ENCODE measurements around the gene NFYC. TPM values are rescaled to one million over a fixed set of nuclear protein-coding genes. Genes with fewer than 3 reads are reported as not detected.

The NFYC gene
- total RNA-seq, 1 donor from 2014 or later: 101 TPM

DNA sequence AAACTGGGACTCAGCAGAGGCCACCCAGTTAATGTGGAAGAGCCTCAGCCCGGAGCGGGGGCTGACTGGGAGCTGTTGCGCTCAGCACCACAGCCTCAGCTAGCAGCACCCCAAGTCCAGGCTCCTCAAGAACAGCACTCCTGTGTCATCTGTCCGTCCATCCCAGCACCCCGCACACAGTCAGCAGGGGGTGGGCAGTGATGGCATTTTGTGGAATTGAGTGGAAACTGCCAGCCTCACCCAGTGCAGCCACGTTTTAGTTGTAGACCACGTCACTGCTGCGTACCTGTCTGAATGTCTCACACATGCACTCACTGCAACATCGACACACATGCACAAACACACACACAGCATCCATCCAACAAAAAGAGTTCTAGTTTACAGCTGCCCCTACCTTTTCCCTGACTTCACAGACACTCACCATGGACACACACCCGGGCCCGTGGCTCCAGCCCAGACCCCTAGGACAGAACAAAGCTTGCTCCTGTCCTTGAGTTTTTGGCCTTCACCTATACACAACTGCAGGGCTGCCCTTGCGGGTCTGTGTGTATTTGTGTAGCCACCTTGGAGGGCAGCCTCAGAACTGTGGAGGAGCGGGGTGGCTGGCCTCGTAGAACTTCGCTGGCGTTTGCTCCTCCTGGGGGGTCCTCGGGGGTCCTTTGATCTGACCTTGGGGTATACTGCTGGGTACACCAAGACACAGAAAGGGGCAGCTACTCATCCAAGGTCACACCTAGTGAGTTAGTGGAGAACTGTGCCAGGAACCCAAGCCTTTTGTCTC is 97.2 kb downstream of the NFYC start:
- H3K27me3 Mint-ChIP-seq (ENCODE audit: low read depth): peaks cover 27% of the 10 kb centered on the region

GRCh38 chr1:40789342-40789598 is 97.8 kb downstream of the NFYC start:
- peaks cover 26% of the 10 kb centered on the region for H3K27me3 Mint-ChIP-seq (ENCODE audit: low read depth)
- H3K27ac Mint-ChIP-seq: no peak overlapping the region
- H3K36me3 Mint-ChIP-seq: no peaks in the 10 kb centered on the region
- TF ChIP-seq CTCF (IDR thresholded peaks at IDR 0.05; ENCODE audit: unreplicated experiment): no peak
- no peak for DNase-seq (ENCODE audit: low spot score in 2 of 2, unreplicated experiment in 2 of 2)
- peaks cover 7% of the 10 kb centered on the region for H3K4me1 Mint-ChIP-seq
- no peaks in the 10 kb centered on the region for H3K9me3 Mint-ChIP-seq
- no peak overlapping the region for H3K4me3 Mint-ChIP-seq

More for the DNA sequence above, 97.2 kb downstream of the NFYC start:
- Mint-ChIP-seq H3K36me3 (no peaks in the 10 kb centered on the region), H3K27ac (no peak overlapping the region), H3K9me3 (no peaks in the 10 kb centered on the region), H3K4me3 (no peak overlapping the region), H3K4me1 (peaks cover 7% of the 10 kb centered on the region)
- TF ChIP-seq CTCF (IDR thresholded peaks at IDR 0.05; ENCODE audit: unreplicated experiment): no peak
- no peak for DNase-seq (ENCODE audit: low spot score in 2 of 2, unreplicated experiment in 2 of 2)

DNA sequence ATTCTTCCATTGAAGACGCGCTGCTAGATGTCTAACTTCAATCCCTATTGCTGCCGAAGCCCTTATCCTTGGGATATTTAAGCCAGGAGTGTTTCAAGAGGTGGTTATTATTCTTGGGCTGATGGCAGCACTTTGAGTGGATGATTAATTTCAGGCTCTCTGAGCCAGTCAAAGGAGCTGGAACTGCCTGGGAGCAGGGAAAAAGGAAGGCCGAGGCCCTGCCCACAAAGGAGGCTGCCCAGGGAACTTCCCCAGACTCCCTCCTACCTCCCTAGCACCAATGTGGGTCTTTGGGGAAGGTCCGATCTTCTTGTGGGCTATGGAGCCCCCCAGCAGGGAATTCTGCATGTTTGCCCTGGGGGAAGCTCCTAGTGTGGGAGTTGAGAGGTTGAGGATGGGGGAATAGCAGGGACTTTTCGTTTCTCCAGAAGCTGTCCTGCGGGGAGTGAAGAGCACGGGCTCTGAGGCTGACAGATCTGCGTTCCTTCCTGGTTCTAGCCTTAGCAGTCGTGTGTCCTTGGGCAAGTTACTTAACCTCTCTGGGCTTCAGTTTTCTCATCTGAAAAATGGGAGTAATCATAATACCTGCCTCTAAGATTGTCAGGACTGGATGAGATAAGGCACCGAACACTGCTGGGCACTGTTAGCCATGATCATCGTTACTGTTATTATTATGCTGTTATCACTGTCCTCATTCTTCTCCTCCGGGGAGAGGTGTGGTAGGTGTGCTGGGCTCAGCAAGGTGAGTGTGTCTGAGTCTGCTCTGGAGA is 98.3 kb downstream of the NFYC start:
- no peak overlapping the region for H3K27ac Mint-ChIP-seq
- no peak for TF ChIP-seq CTCF (IDR thresholded peaks at IDR 0.05; ENCODE audit: unreplicated experiment)
- no peak for DNase-seq (ENCODE audit: low spot score in 2 of 2, unreplicated experiment in 2 of 2)
- H3K36me3 Mint-ChIP-seq: no peaks in the 10 kb centered on the region
- peaks cover 20% of the 10 kb centered on the region for H3K27me3 Mint-ChIP-seq (ENCODE audit: low read depth)
- H3K9me3 Mint-ChIP-seq: no peaks in the 10 kb centered on the region
- peaks cover 4% of the 10 kb centered on the region for H3K4me1 Mint-ChIP-seq
- no peak overlapping the region for H3K4me3 Mint-ChIP-seq

GRCh38 chr1:40792036-40792435 is 100.5 kb downstream of the NFYC start:
- Mint-ChIP-seq H3K4me1 (peaks cover 8% of the 10 kb centered on the region), H3K9me3 (no peaks in the 10 kb centered on the region), H3K27me3 (ENCODE audit: low read depth) (peaks cover 10% of the 10 kb centered on the region), H3K4me3 (no peak overlapping the region), H3K36me3 (no peaks in the 10 kb centered on the region), H3K27ac (no peak overlapping the region)
- no peak for TF ChIP-seq CTCF (IDR thresholded peaks at IDR 0.05; ENCODE audit: unreplicated experiment)
- DNase-seq (ENCODE audit: low spot score in 2 of 2, unreplicated experiment in 2 of 2): no peak

- no peak overlapping the region for H3K4me3 Mint-ChIP-seq
- peaks cover 9% of the 10 kb centered on the region for H3K27me3 Mint-ChIP-seq (ENCODE audit: low read depth)
- H3K9me3 Mint-ChIP-seq: no peaks in the 10 kb centered on the region
- H3K36me3 Mint-ChIP-seq: no peaks in the 10 kb centered on the region
- no peak for TF ChIP-seq CTCF (IDR thresholded peaks at IDR 0.05; ENCODE audit: unreplicated experiment)
- no peak for DNase-seq (ENCODE audit: low spot score in 2 of 2, unreplicated experiment in 2 of 2)
- no peak overlapping the region for H3K27ac Mint-ChIP-seq
- H3K4me1 Mint-ChIP-seq: peaks cover 6% of the 10 kb centered on the region
Measured at GRCh38 chr1:40793617-40794016, 102.1 kb downstream of the NFYC start.
